Brain microvascular endothelial cell (primary cell): Measurements from ENCODE around the gene BANK1.

Experiments used
- DNase-seq: peaks from one replicate; pipeline ENCODE4 v3.0.0-alpha.2; 2020
- H3K27ac ChIP-seq: fragments of 250-450 bp; sonication (Bioruptor Pico); 2 replicates; pipeline ENCODE4 v1.5.1; 2020; ENCODE audit warnings: mild to moderate bottlenecking, moderate library complexity
- H3K27me3 ChIP-seq: fragments of 250-450 bp; sonication (Bioruptor Pico); replicated peaks from 2 replicates; pipeline ENCODE4 v1.5.1; 2020; ENCODE audit warnings: mild to moderate bottlenecking
- H3K36me3 ChIP-seq: fragments of 250-450 bp; sonication (Bioruptor Pico); replicated peaks from 2 replicates; pipeline ENCODE4 v1.5.1; 2020; ENCODE audit warnings: mild to moderate bottlenecking
- H3K4me3 ChIP-seq: 2 replicates; pipeline ENCODE4 v1.5.1; 2011; ENCODE audit warnings: low read depth, mild to moderate bottlenecking, control low read depth, low read length, moderate library complexity
- in situ Hi-C: cut with HindIII; loops from 2 replicates; pipeline ENCODE4 v1.10.0; 2017; ENCODE audit warnings: low sequenced_read_pairs, low pct_ligation_motif_present
- TF ChIP-seq, protein P1 (sequence below): IDR thresholded peaks from 2 replicates; pipeline ENCODE4 v1.5.1; 2011; ENCODE audit warnings: low read depth, mild to moderate bottlenecking, moderate library complexity, low read length, control low read depth, inconsistent platforms; ENCODE audit errors: missing control alignments

The BANK1 gene

DNA sequence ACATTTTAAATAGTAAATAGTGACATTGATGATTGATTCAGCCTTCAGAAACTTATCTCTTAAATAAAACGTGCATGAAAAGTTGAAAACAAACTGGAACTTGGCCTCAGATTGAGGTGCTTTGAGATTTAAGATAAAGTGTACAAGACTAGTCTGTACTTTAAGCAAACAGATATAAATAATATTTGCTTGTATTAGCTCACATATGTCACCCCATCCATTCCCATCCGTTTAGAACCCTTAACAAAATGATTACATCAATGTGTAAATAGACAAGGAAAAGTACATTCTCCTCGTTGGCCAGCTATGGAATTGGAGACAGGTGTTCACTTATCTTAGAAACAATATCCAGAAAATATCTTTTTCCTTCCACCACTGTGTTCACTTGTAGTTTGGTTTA lies 130.8 kb downstream of the BANK1 start:
- Histone ChIP-seq H3K36me3 (no peaks in the 10 kb centered on the region), H3K4me3 (no peak overlapping the region), H3K27ac (no peak overlapping the region), H3K27me3 (no peaks in the 10 kb centered on the region)
- in situ Hi-C loops: no loop called here
- no peak for DNase-seq
- TF ChIP-seq, protein P1, sequence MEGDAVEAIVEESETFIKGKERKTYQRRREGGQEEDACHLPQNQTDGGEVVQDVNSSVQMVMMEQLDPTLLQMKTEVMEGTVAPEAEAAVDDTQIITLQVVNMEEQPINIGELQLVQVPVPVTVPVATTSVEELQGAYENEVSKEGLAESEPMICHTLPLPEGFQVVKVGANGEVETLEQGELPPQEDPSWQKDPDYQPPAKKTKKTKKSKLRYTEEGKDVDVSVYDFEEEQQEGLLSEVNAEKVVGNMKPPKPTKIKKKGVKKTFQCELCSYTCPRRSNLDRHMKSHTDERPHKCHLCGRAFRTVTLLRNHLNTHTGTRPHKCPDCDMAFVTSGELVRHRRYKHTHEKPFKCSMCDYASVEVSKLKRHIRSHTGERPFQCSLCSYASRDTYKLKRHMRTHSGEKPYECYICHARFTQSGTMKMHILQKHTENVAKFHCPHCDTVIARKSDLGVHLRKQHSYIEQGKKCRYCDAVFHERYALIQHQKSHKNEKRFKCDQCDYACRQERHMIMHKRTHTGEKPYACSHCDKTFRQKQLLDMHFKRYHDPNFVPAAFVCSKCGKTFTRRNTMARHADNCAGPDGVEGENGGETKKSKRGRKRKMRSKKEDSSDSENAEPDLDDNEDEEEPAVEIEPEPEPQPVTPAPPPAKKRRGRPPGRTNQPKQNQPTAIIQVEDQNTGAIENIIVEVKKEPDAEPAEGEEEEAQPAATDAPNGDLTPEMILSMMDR: no peak

DNA sequence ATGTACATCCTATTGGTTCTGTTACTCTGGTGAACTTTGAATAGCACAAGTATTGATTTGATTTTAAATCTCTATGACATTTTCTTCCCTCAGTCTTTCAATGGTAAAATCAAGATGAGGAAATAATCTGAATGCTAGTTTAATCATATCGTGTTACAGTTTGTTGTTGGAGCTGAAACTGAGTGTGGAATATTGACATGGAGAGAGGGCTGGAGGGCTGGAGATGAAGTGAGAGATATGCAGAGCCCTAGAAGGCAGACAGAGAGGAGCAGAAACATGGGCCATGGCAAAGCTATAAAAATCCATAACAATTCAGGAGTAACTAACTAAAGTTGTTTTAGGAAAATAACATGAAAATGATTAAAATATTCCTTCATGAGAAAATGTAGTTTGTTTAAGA lies 141.1 kb downstream of the BANK1 start:
- Histone ChIP-seq H3K27ac (no peak overlapping the region), H3K36me3 (no peaks in the 10 kb centered on the region), H3K27me3 (no peaks in the 10 kb centered on the region), H3K4me3 (no peak overlapping the region)
- in situ Hi-C loops: no loop called here
- TF ChIP-seq, protein P1: no peak
- DNase-seq: no peak

DNA sequence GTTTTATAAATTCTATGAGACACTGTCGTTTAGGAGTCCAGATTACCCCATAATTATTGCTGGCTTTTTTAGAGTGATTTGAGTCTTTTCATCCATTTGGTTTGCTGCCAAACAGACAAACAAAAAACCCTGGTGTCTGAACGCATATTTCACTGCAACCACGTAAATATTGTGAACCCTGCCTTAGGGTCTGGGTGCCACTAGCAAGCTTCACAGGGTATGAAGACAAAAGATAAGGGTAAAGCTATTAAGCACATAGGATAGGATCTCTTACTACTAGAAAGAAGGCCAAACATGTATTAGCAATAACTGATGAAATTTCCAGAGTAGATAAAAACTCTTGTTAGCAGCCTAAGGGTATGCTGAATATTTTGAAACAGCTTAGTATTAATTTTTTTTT lies 143.3 kb downstream of the BANK1 start:
- in situ Hi-C loops: no loop called here
- Histone ChIP-seq H3K36me3 (no peaks in the 10 kb centered on the region), H3K27me3 (no peaks in the 10 kb centered on the region), H3K4me3 (no peak overlapping the region), H3K27ac (no peak overlapping the region)
- TF ChIP-seq, protein P1: no peak
- DNase-seq: no peak

DNA sequence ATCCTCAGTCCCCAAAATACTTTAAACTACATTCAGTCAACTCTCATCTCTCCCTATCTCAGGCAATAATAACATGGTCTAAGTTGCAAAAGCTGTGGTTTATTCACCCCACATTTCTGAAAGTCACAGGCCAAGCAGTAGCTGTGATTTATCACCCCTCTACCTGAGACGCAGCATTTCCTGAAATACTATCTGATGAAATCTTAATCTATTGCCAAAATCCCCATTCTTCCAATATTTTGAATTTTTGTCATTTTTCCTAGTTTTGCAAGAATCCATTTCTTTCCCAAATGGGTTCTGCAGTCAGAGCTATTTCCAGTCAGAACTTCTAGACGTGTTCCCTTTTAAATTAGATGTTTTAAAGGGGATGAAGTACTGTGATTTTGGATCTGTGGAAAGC lies 148.3 kb downstream of the BANK1 start:
- in situ Hi-C loops: no loop called here
- Histone ChIP-seq H3K27ac (no peak overlapping the region), H3K27me3 (no peaks in the 10 kb centered on the region), H3K4me3 (no peak overlapping the region), H3K36me3 (no peaks in the 10 kb centered on the region)
- TF ChIP-seq, protein P1: no peak
- DNase-seq: no peak

DNA sequence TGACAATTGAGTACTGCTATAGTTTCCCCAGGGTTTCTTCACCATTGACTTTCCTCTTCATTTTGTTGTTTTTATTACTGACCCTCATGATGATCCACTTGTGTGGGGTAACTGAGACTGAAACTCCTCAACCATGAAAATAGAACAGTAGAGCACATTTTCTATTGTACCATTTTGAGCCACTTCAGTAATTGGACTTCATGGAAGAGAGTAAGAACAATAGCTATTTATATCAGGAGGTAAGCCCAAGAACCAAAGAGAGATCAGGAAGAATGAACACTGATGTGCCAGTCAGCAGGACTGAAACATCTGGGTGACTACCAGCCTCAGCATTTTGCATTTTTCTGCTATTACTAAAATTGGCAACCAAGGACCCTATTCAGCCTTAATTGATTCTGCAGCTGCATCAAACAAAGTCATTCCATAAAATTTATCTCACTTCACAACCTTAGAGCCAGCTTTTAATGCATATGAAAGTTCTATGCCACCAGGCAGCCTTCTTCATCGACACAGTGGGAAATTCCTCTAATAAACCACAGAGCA lies 151.4 kb downstream of the BANK1 start:
- H3K27me3 ChIP-seq: no peaks in the 10 kb centered on the region
- in situ Hi-C loops: no loop called here
- H3K27ac ChIP-seq: no peak overlapping the region
- no peaks in the 10 kb centered on the region for H3K36me3 ChIP-seq
- DNase-seq: no peak
- TF ChIP-seq, protein P1: no peak
- no peak overlapping the region for H3K4me3 ChIP-seq

DNA sequence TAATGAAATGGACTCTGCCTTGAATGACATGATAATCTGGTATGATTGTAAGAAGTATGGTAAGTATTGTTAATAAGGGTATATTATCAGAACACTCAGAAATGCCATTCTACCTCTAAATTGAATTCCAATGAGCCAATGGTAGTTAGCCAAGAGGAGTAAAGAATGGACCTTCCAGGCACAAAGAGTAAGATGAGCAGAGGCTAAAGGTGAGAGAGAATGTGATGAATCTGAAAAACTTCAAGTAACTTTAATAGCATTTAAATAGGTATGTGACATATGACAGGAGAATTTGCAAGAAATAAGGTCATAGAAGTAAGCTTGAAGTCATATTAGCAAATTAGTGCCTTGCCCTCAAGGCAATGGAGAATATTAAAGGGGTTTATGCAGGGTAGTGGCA lies 152.4 kb downstream of the BANK1 start:
- TF ChIP-seq, protein P1: no peak
- no peak for DNase-seq
- in situ Hi-C loops: no loop called here
- no peaks in the 10 kb centered on the region for H3K27me3 ChIP-seq
- H3K27ac ChIP-seq: no peak overlapping the region
- H3K4me3 ChIP-seq: no peak overlapping the region
- H3K36me3 ChIP-seq: no peaks in the 10 kb centered on the region
